GM23248 (cell line): ENCODE results near the gene NUDT22. TPM values are rescaled to one million over a fixed set of nuclear protein-coding genes. Genes with fewer than 3 reads are reported as not detected.

Experiments used
- DNase-seq: peaks from one replicate; pipeline ENCODE4 v3.0.0-alpha.2; 2015
- H2AFZ ChIP-seq: fragments of 200-600 bp; sonication (generic); 2 replicates; pipeline ENCODE4 v1.6.1; 2016; ENCODE audit warnings: antibody characterized with exemption
- H3F3A ChIP-seq: fragments of 200-600 bp; sonication (generic); 2 replicates; pipeline ENCODE4 v1.6.1; 2016; ENCODE audit warnings: mild to moderate bottlenecking, antibody characterized with exemption, mixed run types; ENCODE audit not compliant: insufficient read depth
- H3K27ac ChIP-seq: fragments of 200-600 bp; sonication (generic); 2 replicates; pipeline ENCODE4 v1.5.1; 2016; ENCODE audit warnings: mild to moderate bottlenecking
- H3K27me3 ChIP-seq: fragments of 200-600 bp; sonication (generic); replicated peaks from 2 replicates; pipeline ENCODE4 v1.6.1; 2016; ENCODE audit warnings: mild to moderate bottlenecking; ENCODE audit not compliant: insufficient read depth
- H3K36me3 ChIP-seq: fragments of 200-600 bp; sonication (generic); 2 replicates; pipeline ENCODE4 v1.6.1; 2016; ENCODE audit warnings: low read depth, mild to moderate bottlenecking
- H3K4me1 ChIP-seq: fragments of 200-600 bp; sonication (generic); 2 replicates; pipeline ENCODE4 v1.6.1; 2016; ENCODE audit warnings: mild to moderate bottlenecking; ENCODE audit not compliant: insufficient read depth
- H3K4me2 ChIP-seq: fragments of 200-600 bp; sonication (generic); one replicate; pipeline ENCODE4 v1.6.1; 2016; ENCODE audit warnings: mild to moderate bottlenecking; ENCODE audit not compliant: unreplicated experiment
- H3K4me3 ChIP-seq: fragments of 200-600 bp; sonication (generic); 2 replicates; pipeline ENCODE4 v1.5.1; 2016; ENCODE audit warnings: mild to moderate bottlenecking
- H3K79me2 ChIP-seq: fragments of 200-600 bp; sonication (generic); 2 replicates; pipeline ENCODE4 v1.6.1; 2016; ENCODE audit warnings: mild to moderate bottlenecking; ENCODE audit not compliant: insufficient read depth
- H3K9ac ChIP-seq: fragments of 200-600 bp; sonication (generic); 2 replicates; pipeline ENCODE4 v1.6.1; 2016; ENCODE audit warnings: mild to moderate bottlenecking
- H3K9me2 ChIP-seq: fragments of 200-600 bp; sonication (generic); 2 replicates; pipeline ENCODE4 v1.6.1; 2016; ENCODE audit warnings: mixed run types, mild to moderate bottlenecking, moderate library complexity; ENCODE audit not compliant: insufficient read depth
- H3K9me3 ChIP-seq: fragments of 200-600 bp; sonication (generic); one replicate; pipeline ENCODE4 v1.6.1; 2017; ENCODE audit warnings: low read depth
- H4K20me1 ChIP-seq: fragments of 200-600 bp; sonication (generic); 2 replicates; pipeline ENCODE4 v1.6.0; 2016; ENCODE audit not compliant: insufficient read depth
- EZH2 ChIP-seq: fragments of 200-600 bp; sonication (generic); IDR thresholded peaks from 2 replicates; pipeline ENCODE4 v1.6.1; 2018; ENCODE audit warnings: antibody characterized with exemption, mild to moderate bottlenecking; ENCODE audit not compliant: insufficient read depth, poor library complexity, severe bottlenecking
- EZH2phosphoT487 ChIP-seq: fragments of 200-600 bp; sonication (generic); IDR thresholded peaks from 2 replicates; pipeline ENCODE4 v1.6.1; 2018; ENCODE audit warnings: antibody characterized with exemption, moderate library complexity, mild to moderate bottlenecking, low read depth; ENCODE audit not compliant: insufficient read depth
- WGBS, 2 experiments: methylation state at CpG; one replicate each; pipeline ENCODE4 v1.1.6; 2015 to 2017; ENCODE audit warnings: low lambda C conversion rate in 2 of 2, low coverage in 1 of 2; ENCODE audit errors: missing lambda C conversion rate in 2 of 2; 5-methylcytosine and 5-hydroxymethylcytosine counted together
- in situ Hi-C: fragments of 300-500 bp; cut with MboI; formaldehyde crosslinking; loops from 2 replicates; pipeline ENCODE4 v1.15.0; 2020
- polyA plus RNA-seq: library from polyadenylated mRNA; unstranded; fragments of >200 nt; fragmentation: Nextera tagmentation; extraction: Ambion mirVana; gene quantifications from 2 replicates; pipeline ENCODE4 v1.2.1, GENCODE V29; 2016
- total RNA-seq: library from RNA; depleted of rRNA; stranded (reverse); fragments of >200 nt; shearing (Covaris generic); gene quantifications from 2 replicates; pipeline ENCODE4 v1.2.3, GENCODE V29; 2014

NUDT22 gene
- total and polyA plus RNA-seq, 2 experiments from 2014 or later: 74.5 to 97.9 TPM

DNA sequence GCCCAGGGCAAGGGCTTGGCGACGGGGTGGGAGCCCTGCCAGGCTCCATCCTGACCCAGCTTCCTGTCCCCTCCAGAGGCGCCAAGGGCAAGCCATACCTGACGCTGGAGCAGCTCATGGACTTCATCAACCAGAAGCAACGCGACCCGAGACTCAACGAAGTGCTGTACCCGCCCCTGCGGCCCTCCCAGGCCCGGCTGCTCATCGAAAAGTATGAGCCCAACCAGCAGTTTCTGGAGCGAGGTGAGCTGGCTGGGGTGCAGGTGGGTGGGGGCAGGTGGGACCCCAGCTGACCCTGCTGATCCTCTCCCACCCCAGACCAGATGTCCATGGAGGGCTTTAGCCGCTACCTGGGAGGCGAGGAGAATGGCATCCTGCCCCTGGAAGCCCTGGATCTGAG lies 30.2 kb downstream of the NUDT22 start:
- no peaks in the 10 kb centered on the region for H4K20me1 ChIP-seq
- H3F3A ChIP-seq: no peaks in the 10 kb centered on the region
- in situ Hi-C loops: no loop called here
- WGBS, 2 experiments: 93 to 97% methylated on average over 11 to 15 of the region's 15 CpGs
- no peaks in the 10 kb centered on the region for H3K27me3 ChIP-seq
- H3K9me3 ChIP-seq: no peaks in the 10 kb centered on the region
- no peak overlapping the region for H3K27ac ChIP-seq
- H3K36me3 ChIP-seq: no peaks in the 10 kb centered on the region; the same call in 1 of the 2 replicates
- H3K9ac ChIP-seq: no peak overlapping the region
- no peak overlapping the region for H3K4me2 ChIP-seq
- H3K9me2 ChIP-seq: no peaks in the 10 kb centered on the region
- peaks cover 11% of the 10 kb centered on the region; the same call in 1 of the 2 replicates for H3K4me1 ChIP-seq
- peaks cover 29% of the 10 kb centered on the region for H3K79me2 ChIP-seq
- no peak overlapping the region for H2AFZ ChIP-seq
- DNase-seq: no peak
- no peak for TF ChIP-seq EZH2
- TF ChIP-seq EZH2phosphoT487: no peak
- H3K4me3 ChIP-seq: no peak overlapping the region

DNA sequence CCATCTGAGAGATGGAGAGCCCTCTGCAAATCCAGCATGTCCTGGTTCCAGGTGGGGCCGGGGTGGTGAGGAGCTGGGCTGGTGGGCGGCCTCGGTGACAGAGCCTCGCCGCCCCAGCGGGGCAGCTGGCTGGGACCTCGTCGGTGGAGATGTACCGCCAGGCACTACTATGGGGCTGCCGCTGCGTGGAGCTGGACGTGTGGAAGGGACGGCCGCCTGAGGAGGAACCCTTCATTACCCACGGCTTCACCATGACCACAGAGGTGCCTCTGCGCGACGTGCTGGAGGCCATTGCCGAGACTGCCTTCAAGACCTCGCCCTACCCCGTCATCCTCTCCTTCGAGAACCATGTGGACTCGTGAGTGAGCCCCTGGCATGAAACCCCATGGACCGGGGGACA lies 32.3 kb downstream of the NUDT22 start:
- peaks cover 7% of the 10 kb centered on the region; the same call in 1 of the 2 replicates for H3K36me3 ChIP-seq
- no peaks in the 10 kb centered on the region for H3K9me3 ChIP-seq
- no peak for DNase-seq

DNA sequence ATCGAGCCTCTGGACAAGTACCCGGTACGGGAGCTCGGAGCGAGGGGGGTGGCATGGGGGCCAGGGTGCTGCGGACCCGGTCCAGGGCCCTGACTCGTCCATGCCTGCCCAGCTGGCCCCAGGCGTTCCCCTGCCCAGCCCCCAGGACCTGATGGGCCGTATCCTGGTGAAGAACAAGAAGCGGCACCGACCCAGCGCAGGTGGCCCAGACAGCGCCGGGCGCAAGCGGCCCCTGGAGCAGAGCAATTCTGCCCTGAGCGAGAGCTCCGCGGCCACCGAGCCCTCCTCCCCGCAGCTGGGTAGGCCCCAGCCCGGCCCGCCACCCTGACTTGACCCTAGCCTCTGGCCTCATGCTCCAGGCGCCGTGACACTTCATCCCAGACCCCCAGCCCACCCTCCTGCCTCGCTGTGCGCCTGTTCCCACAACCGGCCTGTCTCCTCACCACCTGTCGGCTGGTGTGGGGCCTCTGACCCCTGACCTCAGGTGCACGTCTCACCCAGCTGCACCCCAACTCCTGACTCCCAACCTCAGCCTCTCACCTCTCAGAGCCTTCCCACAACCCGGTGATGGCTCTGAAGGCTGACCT lies 33.0 kb downstream of the NUDT22 start:
- H3K9ac ChIP-seq: no peak overlapping the region
- 99% methylated on average over 18 to 24 of the region's 32 CpGs for WGBS, 2 experiments
- no peak overlapping the region for H3K4me2 ChIP-seq
- TF ChIP-seq EZH2 (no peak), EZH2phosphoT487 (no peak)
- H3K9me3 ChIP-seq: no peaks in the 10 kb centered on the region
- H3K4me1 ChIP-seq: no peaks in the 10 kb centered on the region
- in situ Hi-C loops: no loop called here
- no peaks in the 10 kb centered on the region for H3K9me2 ChIP-seq
- no peaks in the 10 kb centered on the region for H3K27me3 ChIP-seq
- no peak overlapping the region for H2AFZ ChIP-seq
- H3K27ac ChIP-seq: no peak overlapping the region
- no peak overlapping the region for H3K4me3 ChIP-seq
- no peaks in the 10 kb centered on the region for H3F3A ChIP-seq
- no peak for DNase-seq
- peaks cover 3% of the 10 kb centered on the region for H3K79me2 ChIP-seq
- H4K20me1 ChIP-seq: no peaks in the 10 kb centered on the region
- H3K36me3 ChIP-seq: peaks cover 7% of the 10 kb centered on the region; the same call in 1 of the 2 replicates

More for the DNA sequence above, 32.3 kb downstream of the NUDT22 start:
- TF ChIP-seq EZH2 (no peak), EZH2phosphoT487 (no peak)
- Histone ChIP-seq H3K4me2 (no peak overlapping the region), H3K4me1 (0 out of 2 replicates have a peak, but pooled peaks cover 3% of the 10 kb centered on the region), H4K20me1 (no peaks in the 10 kb centered on the region), H2AFZ (no peak overlapping the region), H3K27me3 (no peaks in the 10 kb centered on the region), H3K79me2 (peaks cover 10% of the 10 kb centered on the region), H3K4me3 (no peak overlapping the region), H3K9ac (no peak overlapping the region), H3F3A (no peaks in the 10 kb centered on the region), H3K27ac (no peak overlapping the region), H3K9me2 (no peaks in the 10 kb centered on the region)
- WGBS, 2 experiments: 90 to 93% methylated on average over 20 to 24 of the region's 24 CpGs
- in situ Hi-C loops: no loop called here

DNA sequence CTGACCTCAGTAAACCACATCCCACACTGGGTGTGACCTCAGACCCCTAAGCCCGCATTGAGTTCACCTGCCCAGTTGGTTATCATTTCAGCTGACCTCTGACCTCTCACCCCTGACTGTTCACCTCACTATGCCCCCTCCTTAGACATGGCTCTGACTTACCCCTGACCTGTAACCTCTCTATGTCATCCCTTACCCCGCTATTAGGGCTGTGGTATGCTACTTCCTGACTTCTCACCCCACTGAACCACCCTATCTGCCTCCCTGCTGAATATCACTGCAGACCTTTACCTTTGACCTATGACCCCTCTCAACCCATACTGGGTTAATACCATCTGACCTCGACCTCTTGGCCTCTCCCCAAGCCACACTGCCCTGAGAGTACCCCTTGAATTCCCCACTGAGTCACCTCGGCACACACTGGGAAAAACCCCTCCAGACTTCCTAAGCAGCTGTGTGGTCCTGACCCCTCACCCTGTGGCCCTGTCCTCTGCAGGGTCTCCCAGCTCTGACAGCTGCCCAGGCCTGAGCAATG lies 33.5 kb downstream of the NUDT22 start:
- Histone ChIP-seq H4K20me1 (no peaks in the 10 kb centered on the region), H3K27me3 (no peaks in the 10 kb centered on the region), H3K9ac (no peak overlapping the region), H3K27ac (no peak overlapping the region), H3K36me3 (peaks cover 7% of the 10 kb centered on the region; the same call in 1 of the 2 replicates), H3F3A (no peaks in the 10 kb centered on the region), H3K4me3 (no peak overlapping the region), H3K9me3 (no peaks in the 10 kb centered on the region), H3K4me2 (no peak overlapping the region), H3K9me2 (no peaks in the 10 kb centered on the region), H3K4me1 (no peaks in the 10 kb centered on the region), H2AFZ (no peak overlapping the region), H3K79me2 (no peaks in the 10 kb centered on the region; the same call in 1 of the 2 replicates)
- WGBS, 2 experiments: 98% methylated on average over 4 of the region's 4 CpGs
- in situ Hi-C loops: no loop called here
- TF ChIP-seq EZH2phosphoT487 (no peak), EZH2 (no peak)
- DNase-seq: no peak
